SK-N-MC (cell line): ENCODE measurements around the gene ADIG.

Experiments
- EZH2 ChIP-seq: fragments of 200-600 bp; sonication (generic); IDR thresholded peaks from one replicate; pipeline ENCODE4 v1.6.1; 2017; ENCODE audit warnings: antibody characterized with exemption
- FOXP2 ChIP-seq: optimal IDR thresholded peaks from 2 replicates; pipeline ENCODE3; 2011; ENCODE audit warnings: mild to moderate bottlenecking, moderate library complexity; ENCODE audit not compliant: insufficient read depth; ENCODE audit errors: extremely low read length, control extremely low read depth
- POLR2AphosphoS5 ChIP-seq: IDR thresholded peaks from 2 replicates; pipeline ENCODE4 v1.6.1; 2012; ENCODE audit warnings: mild to moderate bottlenecking, low read depth, low read length, borderline replicate concordance

GRCh38 chr20:38536310-38536709, 44.7 kb upstream of the ADIG start:
- TF ChIP-seq POLR2AphosphoS5 (no peak), EZH2 (no peak), FOXP2 (no peak)
